ENCODE measurements around the gene HOXD13. TPM values are rescaled to one million over a fixed set of nuclear protein-coding genes. Genes with fewer than 3 reads are reported as not detected.

The HOXD13 gene
- polyA plus RNA-seq, 1 donor from 2014 or later: not detected

GRCh38 chr2:176122683-176123410 lies 30.3 kb downstream of the HOXD13 start, which contains the start of gene HOXD9:
TSS of gene HOXD9 (plus strand) at chr2:176122719. CDS start at chr2:176122769, 50 bp downstream.
- H3K9me3 ChIP-seq (ENCODE audit: low read length): peaks cover 3% of the 10 kb centered on the region

GRCh38 chr2:176123411-176124109 lies 31.0 kb downstream of the HOXD13 start:
- H3K79me2 ChIP-seq (replicated peaks; ENCODE audit: insufficient read depth, low read length): no peaks in the 10 kb centered on the region
- no peaks in the 10 kb centered on the region for H3F3A ChIP-seq (ENCODE audit: insufficient read depth, low read length, poor library complexity, severe bottlenecking)
- no peak overlapping the region for H3K4me2 ChIP-seq (ENCODE audit: low read length)
- peaks cover 99% of the 10 kb centered on the region for H3K27me3 ChIP-seq (ENCODE audit: insufficient read depth, low read depth, low read length)
- H3K9ac ChIP-seq (ENCODE audit: low read length): no peak overlapping the region
- no peaks in the 10 kb centered on the region for H3K9me2 ChIP-seq (ENCODE audit: insufficient read depth, low read length)
- no peaks in the 10 kb centered on the region for H3K36me3 ChIP-seq (ENCODE audit: insufficient read depth, low read length)
- H2AFZ ChIP-seq (ENCODE audit: low read depth, low read length): no peak overlapping the region
- no peak overlapping the region for H3K27ac ChIP-seq (ENCODE audit: low read length)
- no peak for TF ChIP-seq EP300 (conservative IDR thresholded peaks at IDR 0.05; ENCODE audit: poor library complexity, severe bottlenecking)
- TF ChIP-seq EZH2 (IDR thresholded peaks at IDR 0.05; ENCODE audit: borderline replicate concordance, insufficient read depth, low read length, poor library complexity, severe bottlenecking): peak; percentile 65
- no peaks in the 10 kb centered on the region for H4K20me1 ChIP-seq (ENCODE audit: insufficient read depth)
- peak overlapping the region; percentile 59 for H3K4me3 ChIP-seq (ENCODE audit: low read length)
- peaks cover 3% of the 10 kb centered on the region for H3K9me3 ChIP-seq (ENCODE audit: low read length)

More at GRCh38 chr2:176122683-176123410, 30.3 kb downstream of the HOXD13 start, which contains the start of gene HOXD9:
- no peak within 1 kb of the TSS for H3K9ac ChIP-seq (ENCODE audit: low read length)
- H3K27ac ChIP-seq (ENCODE audit: low read length): no peak within 1 kb of the TSS
- no peaks in the 10 kb centered on the region for H3K9me2 ChIP-seq (ENCODE audit: insufficient read depth, low read length)
- no peaks in the 10 kb centered on the region for H3K36me3 ChIP-seq (ENCODE audit: insufficient read depth, low read length)
- no peak within 1 kb of the TSS for H3K4me2 ChIP-seq (ENCODE audit: low read length)
- H3K79me2 ChIP-seq (replicated peaks; ENCODE audit: insufficient read depth, low read length): no peaks in the 10 kb centered on the region
- TF ChIP-seq EZH2 (IDR thresholded peaks at IDR 0.05; ENCODE audit: borderline replicate concordance, insufficient read depth, low read length, poor library complexity, severe bottlenecking) (peak; percentile 97), RAD21 (conservative IDR thresholded peaks at IDR 0.05) (no peak)
- H3F3A ChIP-seq (ENCODE audit: insufficient read depth, low read length, poor library complexity, severe bottlenecking): no peaks in the 10 kb centered on the region
- H4K20me1 ChIP-seq (ENCODE audit: insufficient read depth): no peaks in the 10 kb centered on the region
- no peak within 1 kb of the TSS for H2AFZ ChIP-seq (ENCODE audit: low read depth, low read length)
- peaks cover 99% of the 10 kb centered on the region for H3K27me3 ChIP-seq (ENCODE audit: insufficient read depth, low read depth, low read length)
- peak within 1 kb of the TSS; percentile 59 for H3K4me3 ChIP-seq (ENCODE audit: low read length)

GRCh38 chr2:176124110-176124946 lies 31.8 kb downstream of the HOXD13 start:
- no peak overlapping the region for H3K4me2 ChIP-seq (ENCODE audit: low read length)
- no peak overlapping the region for H3K4me3 ChIP-seq (ENCODE audit: low read length)
- peaks cover 100% of the 10 kb centered on the region for H3K27me3 ChIP-seq (ENCODE audit: insufficient read depth, low read depth, low read length)
- no peaks in the 10 kb centered on the region for H3K9me3 ChIP-seq (ENCODE audit: low read length)
- H4K20me1 ChIP-seq (ENCODE audit: insufficient read depth): no peaks in the 10 kb centered on the region
- H3F3A ChIP-seq (ENCODE audit: insufficient read depth, low read length, poor library complexity, severe bottlenecking): no peaks in the 10 kb centered on the region
- peak; percentile 22 for TF ChIP-seq EZH2 (IDR thresholded peaks at IDR 0.05; ENCODE audit: borderline replicate concordance, insufficient read depth, low read length, poor library complexity, severe bottlenecking)
- TF ChIP-seq SMC3 (conservative IDR thresholded peaks at IDR 0.05; ENCODE audit: poor library complexity): no peak
- no peak for TF ChIP-seq TAF1 (IDR thresholded peaks at IDR 0.05; ENCODE audit: low read depth)
- H3K36me3 ChIP-seq (ENCODE audit: insufficient read depth, low read length): no peaks in the 10 kb centered on the region
- no peak overlapping the region for H3K27ac ChIP-seq (ENCODE audit: low read length)
- no peak overlapping the region for H2AFZ ChIP-seq (ENCODE audit: low read depth, low read length)
- no peaks in the 10 kb centered on the region for H3K79me2 ChIP-seq (replicated peaks; ENCODE audit: insufficient read depth, low read length)
- no peaks in the 10 kb centered on the region for H3K9me2 ChIP-seq (ENCODE audit: insufficient read depth, low read length)
- no peak overlapping the region for H3K9ac ChIP-seq (ENCODE audit: low read length)
